Measurements from ENCODE around the gene WDR72.

Gene WDR72

GRCh38 chr15:53581513-53581912, 177.9 kb downstream of the WDR72 start:
- H3K27me3 ChIP-seq (ENCODE audit: insufficient read depth, poor library complexity, severe bottlenecking): peaks cover 2% of the 10 kb centered on the region
- DNase-seq (ENCODE audit: low read depth in 1 of 2, low spot score in 1 of 2): no peak
- TF ChIP-seq GABPA (IDR thresholded peaks at IDR 0.05; ENCODE audit: low read depth) (no peak), POLR2AphosphoS5 (IDR thresholded peaks at IDR 0.05; ENCODE audit: low read depth) (no peak), CTCF (IDR thresholded peaks at IDR 0.05; ENCODE audit: insufficient read depth, low read length) (no peak), REST (IDR thresholded peaks at IDR 0.05; ENCODE audit: insufficient replicate concordance, low read depth) (no peak), SPI1 (IDR thresholded peaks at IDR 0.05; ENCODE audit: borderline replicate concordance, low read depth) (no peak)
- no peak overlapping the region for H3K4me3 ChIP-seq (replicated peaks; ENCODE audit: insufficient read depth, low read length)
- H3K27ac ChIP-seq (replicated peaks): no peak overlapping the region

- Histone ChIP-seq H3K27me3 (ENCODE audit: insufficient read depth, poor library complexity, severe bottlenecking) (peaks cover 2% of the 10 kb centered on the region), H3K27ac (replicated peaks) (no peak overlapping the region), H3K4me3 (replicated peaks; ENCODE audit: insufficient read depth, low read length) (no peak overlapping the region)
- DNase-seq (ENCODE audit: low read depth in 1 of 2, low spot score in 1 of 2): no peak
- TF ChIP-seq SPI1 (IDR thresholded peaks at IDR 0.05; ENCODE audit: borderline replicate concordance, low read depth): no peak
- TF ChIP-seq REST (IDR thresholded peaks at IDR 0.05; ENCODE audit: insufficient replicate concordance, low read depth): no peak
- no peak for TF ChIP-seq CTCF (IDR thresholded peaks at IDR 0.05; ENCODE audit: insufficient read depth, low read length)
- TF ChIP-seq POLR2AphosphoS5 (IDR thresholded peaks at IDR 0.05; ENCODE audit: low read depth): no peak
- no peak for TF ChIP-seq GABPA (IDR thresholded peaks at IDR 0.05; ENCODE audit: low read depth)
Measured at GRCh38 chr15:53580366-53580765, 179.1 kb downstream of the WDR72 start.

GRCh38 chr15:53576841-53577240, 182.6 kb downstream of the WDR72 start:
- no peak overlapping the region for H3K27ac ChIP-seq (replicated peaks)
- H3K27me3 ChIP-seq (ENCODE audit: insufficient read depth, poor library complexity, severe bottlenecking): peaks cover 2% of the 10 kb centered on the region
- no peak for TF ChIP-seq SPI1 (IDR thresholded peaks at IDR 0.05; ENCODE audit: borderline replicate concordance, low read depth)
- no peak overlapping the region for H3K4me3 ChIP-seq (replicated peaks; ENCODE audit: insufficient read depth, low read length)
- no peak for DNase-seq (ENCODE audit: low read depth in 1 of 2, low spot score in 1 of 2)

GRCh38 chr15:53573091-53573490, 186.4 kb downstream of the WDR72 start:
- DNase-seq (ENCODE audit: low read depth in 1 of 2, low spot score in 1 of 2): no peak
- TF ChIP-seq CTCF (IDR thresholded peaks at IDR 0.05; ENCODE audit: insufficient read depth, low read length) (no peak), GABPA (IDR thresholded peaks at IDR 0.05; ENCODE audit: low read depth) (no peak), REST (IDR thresholded peaks at IDR 0.05; ENCODE audit: insufficient replicate concordance, low read depth) (no peak), SPI1 (IDR thresholded peaks at IDR 0.05; ENCODE audit: borderline replicate concordance, low read depth) (no peak), POLR2AphosphoS5 (IDR thresholded peaks at IDR 0.05; ENCODE audit: low read depth) (no peak)
- H3K4me3 ChIP-seq (replicated peaks; ENCODE audit: insufficient read depth, low read length): no peak overlapping the region
- no peak overlapping the region for H3K27ac ChIP-seq (replicated peaks)
- no peaks in the 10 kb centered on the region for H3K27me3 ChIP-seq (ENCODE audit: insufficient read depth, poor library complexity, severe bottlenecking)
